ENCODE data around the gene ADGRA1.

Gene ADGRA1

DNA sequence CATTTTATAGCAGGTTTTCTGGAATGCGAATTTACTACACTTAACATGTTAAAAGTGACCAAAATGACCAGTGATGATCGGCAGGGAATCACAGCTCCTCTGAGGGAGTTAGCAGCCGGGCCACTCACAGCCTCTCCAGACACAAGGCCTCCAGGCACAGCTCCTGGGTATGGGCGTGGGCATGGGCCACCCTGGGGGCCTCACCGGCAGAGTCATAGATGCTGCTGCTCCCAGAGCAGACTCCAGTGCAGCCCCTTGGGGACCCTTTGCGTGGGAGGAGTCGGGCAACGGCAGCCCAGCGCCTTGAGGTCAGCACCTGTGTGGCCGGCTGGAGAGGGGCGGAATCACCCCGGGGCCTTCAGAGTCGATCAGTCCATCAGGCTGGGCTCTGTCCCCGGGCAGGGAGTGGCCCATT lies 80.9 kb downstream of the ADGRA1 start:
- no peak for TF ChIP-seq OSR1 (CRISPR knock-in tag; IDR thresholded peaks at IDR 0.05)
- TF ChIP-seq ZNF8 (CRISPR knock-in tag; IDR thresholded peaks at IDR 0.05) = no peak
- no peak for TF ChIP-seq ESRRG (CRISPR knock-in tag; IDR thresholded peaks at IDR 0.05)
- TF ChIP-seq, protein P1, sequence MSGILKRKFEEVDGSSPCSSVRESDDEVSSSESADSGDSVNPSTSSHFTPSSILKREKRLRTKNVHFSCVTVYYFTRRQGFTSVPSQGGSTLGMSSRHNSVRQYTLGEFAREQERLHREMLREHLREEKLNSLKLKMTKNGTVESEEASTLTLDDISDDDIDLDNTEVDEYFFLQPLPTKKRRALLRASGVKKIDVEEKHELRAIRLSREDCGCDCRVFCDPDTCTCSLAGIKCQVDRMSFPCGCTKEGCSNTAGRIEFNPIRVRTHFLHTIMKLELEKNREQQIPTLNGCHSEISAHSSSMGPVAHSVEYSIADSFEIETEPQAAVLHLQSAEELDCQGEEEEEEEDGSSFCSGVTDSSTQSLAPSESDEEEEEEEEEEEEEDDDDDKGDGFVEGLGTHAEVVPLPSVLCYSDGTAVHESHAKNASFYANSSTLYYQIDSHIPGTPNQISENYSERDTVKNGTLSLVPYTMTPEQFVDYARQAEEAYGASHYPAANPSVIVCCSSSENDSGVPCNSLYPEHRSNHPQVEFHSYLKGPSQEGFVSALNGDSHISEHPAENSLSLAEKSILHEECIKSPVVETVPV (CRISPR knock-in tag; IDR thresholded peaks at IDR 0.05) = no peak
- TF ChIP-seq CSDC2 (CRISPR knock-in tag; IDR thresholded peaks at IDR 0.05) = no peak
- no peak for TF ChIP-seq SNAI2 (CRISPR knock-in tag; IDR thresholded peaks at IDR 0.05)
- TF ChIP-seq ZC3H10 (CRISPR knock-in tag; IDR thresholded peaks at IDR 0.05) = no peak
- TF ChIP-seq ZFP30 (CRISPR knock-in tag; IDR thresholded peaks at IDR 0.05) = no peak
- TF ChIP-seq ARNTL (CRISPR knock-in tag; IDR thresholded peaks at IDR 0.05; ENCODE audit: borderline replicate concordance, low read depth) = no peak
- TF ChIP-seq PPARA (CRISPR knock-in tag; IDR thresholded peaks at IDR 0.05; ENCODE audit: borderline replicate concordance) = no peak
- ATAC-seq = no peak

DNA sequence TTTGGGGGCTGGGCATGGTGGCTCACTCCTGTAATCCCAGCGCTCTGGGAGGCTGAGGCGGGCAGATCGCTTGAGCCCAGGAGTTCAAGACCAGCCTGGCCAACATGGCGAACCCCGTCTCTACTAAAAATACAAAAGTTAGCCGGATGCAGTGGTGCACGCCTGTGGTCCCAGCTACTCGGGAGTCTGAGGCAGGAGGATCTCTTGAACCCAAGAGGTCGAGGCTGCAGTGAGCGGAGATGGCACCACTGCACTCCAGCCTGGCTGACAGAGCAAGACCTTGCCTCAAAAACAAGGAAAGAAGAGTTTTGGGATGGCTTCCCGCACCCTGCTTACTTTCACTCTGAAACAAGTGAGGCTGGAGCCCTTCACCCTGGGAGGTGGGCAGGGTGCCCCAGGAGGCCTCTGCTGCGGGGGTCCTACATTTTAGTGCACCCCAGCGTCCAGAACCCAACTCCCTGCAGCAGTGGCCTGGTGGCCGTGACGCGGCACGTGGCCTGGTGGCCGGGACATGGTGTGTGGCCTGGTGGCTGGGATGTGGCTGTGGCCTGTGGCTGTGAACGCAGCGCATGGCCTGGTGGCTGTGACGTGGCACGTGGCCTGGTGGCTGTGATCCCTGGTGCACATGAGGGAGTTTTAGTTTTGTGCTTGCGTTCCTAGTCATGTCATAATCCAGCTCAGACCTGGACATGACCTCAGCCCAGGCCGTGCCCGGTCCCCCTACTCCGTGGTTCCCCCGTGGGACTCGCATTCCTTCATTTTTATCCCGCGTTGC lies 81.6 kb downstream of the ADGRA1 start:
- no peak for ATAC-seq
- TF ChIP-seq ZC3H10 (CRISPR knock-in tag; IDR thresholded peaks at IDR 0.05) (no peak), TCF4 (CRISPR knock-in tag; IDR thresholded peaks at IDR 0.05; ENCODE audit: borderline replicate concordance) (no peak), ZFP30 (CRISPR knock-in tag; IDR thresholded peaks at IDR 0.05) (no peak), ISL1 (CRISPR knock-in tag; IDR thresholded peaks at IDR 0.05) (no peak), ARNTL (CRISPR knock-in tag; IDR thresholded peaks at IDR 0.05; ENCODE audit: borderline replicate concordance, low read depth) (no peak), RARB (CRISPR knock-in tag; IDR thresholded peaks at IDR 0.05) (no peak), PPARA (CRISPR knock-in tag; IDR thresholded peaks at IDR 0.05; ENCODE audit: borderline replicate concordance) (no peak)
- TF ChIP-seq, protein P1 (CRISPR knock-in tag; IDR thresholded peaks at IDR 0.05) = no peak

DNA sequence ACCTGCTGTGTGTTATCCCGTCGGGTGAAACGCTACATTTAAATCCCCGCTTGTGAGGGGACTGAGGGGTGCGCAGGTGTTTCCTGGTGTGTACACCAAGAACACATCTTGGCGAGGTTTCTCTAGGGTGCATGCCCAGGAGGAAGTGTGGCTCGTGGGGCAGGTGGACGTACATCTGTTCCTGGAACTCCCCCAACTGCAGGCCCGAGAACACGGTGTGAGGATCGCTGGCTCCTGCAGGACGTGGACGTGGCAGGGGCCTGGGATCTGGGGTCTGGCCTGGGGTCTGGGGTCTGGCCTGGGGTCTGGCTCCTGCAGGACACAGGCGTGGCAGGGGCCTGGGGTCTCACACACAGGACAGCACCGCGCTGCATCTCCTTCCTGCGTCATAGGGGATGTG lies 82.4 kb downstream of the ADGRA1 start:
- ATAC-seq = no peak
- TF ChIP-seq CSDC2 (CRISPR knock-in tag; IDR thresholded peaks at IDR 0.05) = no peak
- TF ChIP-seq ZC3H10 (CRISPR knock-in tag; IDR thresholded peaks at IDR 0.05) = no peak

DNA sequence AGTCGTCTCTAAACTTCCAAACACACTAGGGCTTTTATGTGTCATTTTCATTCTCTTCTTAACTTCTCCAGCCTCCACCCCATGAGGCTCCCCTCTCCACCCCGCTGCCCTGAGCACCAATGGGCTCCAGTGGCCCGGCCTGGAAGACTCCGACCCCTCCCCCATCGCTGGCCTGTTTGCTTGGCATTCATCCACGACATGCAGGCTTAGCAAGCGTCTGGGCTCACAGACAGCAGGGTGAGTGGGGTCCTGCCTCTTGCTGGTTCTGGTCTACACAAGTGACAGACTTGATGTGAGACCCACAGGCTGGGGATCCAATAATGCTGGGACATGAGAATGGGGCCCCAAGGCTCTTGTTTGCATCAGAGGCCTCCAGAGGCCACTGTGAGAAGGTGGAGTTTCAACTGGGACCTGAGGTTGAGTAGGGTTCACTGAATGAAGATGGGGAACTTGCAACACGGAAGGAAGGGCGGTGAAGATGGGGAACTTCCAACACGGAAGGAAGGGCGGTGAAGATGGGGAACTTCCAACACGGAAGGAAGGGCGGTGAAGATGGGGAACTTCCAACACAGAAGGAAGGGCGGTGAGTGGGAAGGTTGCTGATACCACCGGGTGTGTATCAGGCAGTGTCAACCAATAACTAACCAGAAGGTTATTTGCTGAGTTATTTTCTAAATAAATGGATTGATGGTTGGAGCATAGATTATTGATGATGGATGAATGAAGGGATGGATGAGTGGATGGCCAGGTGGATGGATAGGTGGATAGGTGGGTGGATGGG lies 86.3 kb downstream of the ADGRA1 start:
- ATAC-seq = no peak
- TF ChIP-seq ZFP3 (CRISPR knock-in tag; IDR thresholded peaks at IDR 0.05) (no peak), BACH2 (CRISPR knock-in tag; IDR thresholded peaks at IDR 0.05; ENCODE audit: borderline replicate concordance) (no peak), ZC3H10 (CRISPR knock-in tag; IDR thresholded peaks at IDR 0.05) (no peak), TOX (CRISPR knock-in tag; IDR thresholded peaks at IDR 0.05; ENCODE audit: borderline replicate concordance) (no peak), SNAI2 (CRISPR knock-in tag; IDR thresholded peaks at IDR 0.05) (no peak), RARB (CRISPR knock-in tag; IDR thresholded peaks at IDR 0.05) (no peak)
- TF ChIP-seq, protein P1 (CRISPR knock-in tag; IDR thresholded peaks at IDR 0.05) = no peak
- TF ChIP-seq, protein P2, sequence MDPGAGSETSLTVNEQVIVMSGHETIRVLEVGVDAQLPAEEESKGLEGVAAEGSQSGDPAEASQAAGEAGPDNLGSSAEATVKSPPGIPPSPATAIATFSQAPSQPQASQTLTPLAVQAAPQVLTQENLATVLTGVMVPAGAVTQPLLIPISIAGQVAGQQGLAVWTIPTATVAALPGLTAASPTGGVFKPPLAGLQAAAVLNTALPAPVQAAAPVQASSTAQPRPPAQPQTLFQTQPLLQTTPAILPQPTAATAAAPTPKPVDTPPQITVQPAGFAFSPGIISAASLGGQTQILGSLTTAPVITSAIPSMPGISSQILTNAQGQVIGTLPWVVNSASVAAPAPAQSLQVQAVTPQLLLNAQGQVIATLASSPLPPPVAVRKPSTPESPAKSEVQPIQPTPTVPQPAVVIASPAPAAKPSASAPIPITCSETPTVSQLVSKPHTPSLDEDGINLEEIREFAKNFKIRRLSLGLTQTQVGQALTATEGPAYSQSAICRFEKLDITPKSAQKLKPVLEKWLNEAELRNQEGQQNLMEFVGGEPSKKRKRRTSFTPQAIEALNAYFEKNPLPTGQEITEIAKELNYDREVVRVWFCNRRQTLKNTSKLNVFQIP (CRISPR knock-in tag; IDR thresholded peaks at IDR 0.05; ENCODE audit: borderline replicate concordance, low read depth) = no peak
- TF ChIP-seq, protein P3, sequence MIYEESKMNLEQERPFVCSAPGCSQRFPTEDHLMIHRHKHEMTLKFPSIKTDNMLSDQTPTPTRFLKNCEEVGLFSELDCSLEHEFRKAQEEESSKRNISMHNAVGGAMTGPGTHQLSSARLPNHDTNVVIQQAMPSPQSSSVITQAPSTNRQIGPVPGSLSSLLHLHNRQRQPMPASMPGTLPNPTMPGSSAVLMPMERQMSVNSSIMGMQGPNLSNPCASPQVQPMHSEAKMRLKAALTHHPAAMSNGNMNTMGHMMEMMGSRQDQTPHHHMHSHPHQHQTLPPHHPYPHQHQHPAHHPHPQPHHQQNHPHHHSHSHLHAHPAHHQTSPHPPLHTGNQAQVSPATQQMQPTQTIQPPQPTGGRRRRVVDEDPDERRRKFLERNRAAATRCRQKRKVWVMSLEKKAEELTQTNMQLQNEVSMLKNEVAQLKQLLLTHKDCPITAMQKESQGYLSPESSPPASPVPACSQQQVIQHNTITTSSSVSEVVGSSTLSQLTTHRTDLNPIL (CRISPR knock-in tag; IDR thresholded peaks at IDR 0.05; ENCODE audit: low read depth) = no peak
